PC-9 (cell line): ENCODE measurements around the gene CCDC201. TPM values are rescaled to one million over a fixed set of nuclear protein-coding genes. Genes with fewer than 3 reads are reported as not detected.

Experiments
- BruUV-seq: library from RNA; stranded (reverse); fragments of 400-500 nt; replicated peaks from 2 replicates; lab custom pipeline; 2021; lab: Mats Ljungman, UMichigan
- CTCF ChIA-PET: fragments of 300-600 bp; sonication (Branson Sonifier 250); formaldehyde crosslinking; loops from one replicate; lab custom pipeline; 2022; ENCODE audit warnings: antibody characterized with exemption; lab: Charles Lee
- POLR2A ChIA-PET: fragments of 300-600 bp; sonication (Branson Sonifier 250); formaldehyde crosslinking; loops from one replicate; lab custom pipeline; 2022; ENCODE audit warnings: antibody characterized with exemption; ENCODE audit not compliant: unreplicated experiment; lab: Charles Lee
- DNase-seq, 2 experiments: peaks; one replicate each; pipeline versions ENCODE4 v3.0.0 to v3.0.0-alpha.2; 2015 to 2022; ENCODE audit warnings: mixed read lengths in 1 of 2
- H2AFZ ChIP-seq: fragments of 200-600 bp; sonication (generic); 2 replicates; pipeline ENCODE4 v1.8.1; 2017; ENCODE audit warnings: antibody characterized with exemption
- H3F3A ChIP-seq: fragments of 200-600 bp; sonication (generic); 2 replicates; pipeline ENCODE4 v1.8.1; 2017; ENCODE audit warnings: antibody characterized with exemption, mild to moderate bottlenecking, low read depth; ENCODE audit not compliant: insufficient read depth
- H3K27ac ChIP-seq: fragments of 200-600 bp; sonication (generic); 2 replicates; pipeline ENCODE4 v1.6.1; 2016; ENCODE audit warnings: mixed run types
- H3K27me3 ChIP-seq: fragments of 200-600 bp; sonication (generic); 2 replicates; pipeline ENCODE4 v1.6.1; 2016; ENCODE audit warnings: low read depth, mixed run types; ENCODE audit not compliant: insufficient read depth
- H3K36me3 ChIP-seq: fragments of 200-600 bp; sonication (generic); 2 replicates; pipeline ENCODE4 v1.6.1; 2016; ENCODE audit warnings: low read depth, mixed run types
- H3K4me1 ChIP-seq: fragments of 200-600 bp; sonication (generic); replicated peaks from 2 replicates; pipeline ENCODE4 v1.6.1; 2016; ENCODE audit warnings: mixed run types; ENCODE audit not compliant: insufficient read depth
- H3K4me2 ChIP-seq: fragments of 200-600 bp; sonication (generic); 2 replicates; pipeline ENCODE4 v1.6.1; 2017; ENCODE audit warnings: mixed run types
- H3K4me3 ChIP-seq: fragments of 200-600 bp; sonication (generic); 2 replicates; pipeline ENCODE4 v1.6.1; 2016; ENCODE audit warnings: mixed run types
- H3K79me2 ChIP-seq: fragments of 200-600 bp; sonication (generic); 2 replicates; pipeline ENCODE4 v1.6.1; 2017; ENCODE audit warnings: low read depth, mixed run types
- H3K9me2 ChIP-seq: fragments of 200-600 bp; sonication (generic); 2 replicates; pipeline ENCODE4 v1.8.1; 2017; ENCODE audit warnings: mild to moderate bottlenecking; ENCODE audit not compliant: insufficient read depth
- H3K9me3 ChIP-seq: fragments of 200-600 bp; sonication (generic); 2 replicates; pipeline ENCODE4 v1.8.1; 2016; ENCODE audit warnings: low read depth; ENCODE audit not compliant: insufficient read depth
- H4K20me1 ChIP-seq: fragments of 200-600 bp; sonication (generic); 2 replicates; pipeline ENCODE4 v1.8.1; 2017; ENCODE audit not compliant: insufficient read depth
- CTCF ChIP-seq: fragments of 200-600 bp; sonication (generic); conservative IDR thresholded peaks from 2 replicates; pipeline ENCODE4 v1.6.1; 2017; ENCODE audit warnings: mixed run types, antibody characterized with exemption, mild to moderate bottlenecking, moderate library complexity
- EZH2 ChIP-seq: fragments of 200-600 bp; sonication (generic); IDR thresholded peaks from 2 replicates; pipeline ENCODE4 v1.8.0; 2017; ENCODE audit warnings: antibody characterized with exemption, low read depth
- intact Hi-C: fragments of 100-400 bp; cut with micrococcal nuclease; formaldehyde crosslinking; loops from one replicate; pipeline ENCODE4 v1.10.0; 2022; ENCODE audit not compliant: unreplicated experiment
- total RNA-seq: library from RNA; stranded (reverse); gene quantifications from 2 replicates; pipeline ENCODE4 v1.2.3, GENCODE V29; 2021

CCDC201 gene
- total RNA-seq, 1 experiment from 2014 or later: not detected

DNA sequence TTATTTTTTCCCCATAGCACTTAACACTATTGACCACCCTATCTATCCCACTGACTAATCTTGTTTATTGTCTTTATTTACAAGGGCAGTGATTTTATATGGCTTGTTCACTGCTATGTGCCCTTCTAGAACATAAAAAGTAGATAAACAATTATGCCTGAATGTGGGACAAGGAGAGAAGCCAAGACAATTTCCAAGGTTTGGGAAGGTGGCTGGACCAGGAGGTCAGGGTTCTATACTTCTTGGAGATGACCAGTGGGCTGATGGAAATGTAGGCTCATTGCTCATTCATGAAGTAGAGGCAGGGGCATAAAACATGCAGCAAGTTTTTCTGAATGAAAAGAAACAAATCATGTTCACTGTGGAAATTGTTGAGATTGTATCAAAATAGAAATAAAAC, 36.7 kb upstream of the CCDC201 start:
- Histone ChIP-seq H3K4me3 (no peak overlapping the region), H3K4me2 (no peak overlapping the region), H3K79me2 (no peaks in the 10 kb centered on the region), H3K4me1 (no peaks in the 10 kb centered on the region), H4K20me1 (no peaks in the 10 kb centered on the region), H3K36me3 (0 out of 2 replicates have a peak, but pooled peaks cover 4% of the 10 kb centered on the region), H3K27me3 (no peaks in the 10 kb centered on the region), H3K9me3 (no peaks in the 10 kb centered on the region), H3K9me2 (no peaks in the 10 kb centered on the region), H3F3A (peaks cover 16% of the 10 kb centered on the region), H2AFZ (no peak overlapping the region), H3K27ac (no peak overlapping the region)
- DNase-seq: no peak
- ChIA-PET POLR2A (no interaction called here), CTCF (interaction anchor here (0.6 kb wide), 1 partner anchor 1234 kb away, joined by 3 read pairs; no protein-coding TSS in a partner anchor)
- TF ChIP-seq CTCF (no peak), EZH2 (no peak)
- intact Hi-C loops: no loop called here
- no TSS peak for BruUV-seq

GRCh38 chr7:45902820-45903219, 29.9 kb upstream of the CCDC201 start:
- TF ChIP-seq EZH2 (no peak), CTCF (peak; percentile 33; the same call in 1 of the 2 replicates)
- CTCF ChIA-PET: no interaction called here
- no peaks in the 10 kb centered on the region for H4K20me1 ChIP-seq

DNA sequence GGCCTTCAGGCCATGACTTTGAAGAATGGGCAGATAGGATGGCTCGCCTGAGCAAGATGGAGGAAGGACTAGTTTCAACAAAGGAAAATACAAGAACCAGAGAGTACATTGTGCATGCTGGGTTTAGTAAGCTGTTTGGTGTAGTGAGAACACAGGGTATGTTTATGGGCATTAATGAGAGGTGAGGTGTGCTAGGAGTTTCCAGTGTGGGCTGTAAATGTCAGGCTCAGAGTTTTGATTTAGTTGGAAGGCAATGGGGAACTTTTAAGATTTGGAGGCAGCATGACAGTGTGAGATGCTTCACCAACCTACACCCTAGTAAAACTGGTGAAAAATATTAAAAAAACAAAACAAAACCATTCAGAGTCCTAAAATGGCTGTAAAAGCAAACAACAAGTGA, 28.7 kb upstream of the CCDC201 start:
- Histone ChIP-seq H3K4me2 (no peak overlapping the region), H3K4me1 (no peaks in the 10 kb centered on the region), H3K27me3 (no peaks in the 10 kb centered on the region), H3K36me3 (no peaks in the 10 kb centered on the region), H3K27ac (no peak overlapping the region), H3K9me2 (no peaks in the 10 kb centered on the region), H2AFZ (no peak overlapping the region), H3K79me2 (no peaks in the 10 kb centered on the region), H3K9me3 (no peaks in the 10 kb centered on the region), H3K4me3 (no peak overlapping the region), H3F3A (no peaks in the 10 kb centered on the region; the same call in 1 of the 2 replicates), H4K20me1 (no peaks in the 10 kb centered on the region)
- TF ChIP-seq CTCF: no peak
- TF ChIP-seq EZH2: no peak
- ChIA-PET CTCF (no interaction called here), POLR2A (no interaction called here)
- no TSS peak for BruUV-seq
- intact Hi-C loops: no loop called here
- DNase-seq: no peak

More at GRCh38 chr7:45902820-45903219, 29.9 kb upstream of the CCDC201 start:
- BruUV-seq: no TSS peak
- Histone ChIP-seq H2AFZ (no peak overlapping the region), H3K27ac (no peak overlapping the region), H3F3A (no peaks in the 10 kb centered on the region; the same call in 1 of the 2 replicates), H3K27me3 (no peaks in the 10 kb centered on the region), H3K79me2 (no peaks in the 10 kb centered on the region), H3K4me1 (no peaks in the 10 kb centered on the region), H3K9me3 (no peaks in the 10 kb centered on the region), H3K36me3 (no peaks in the 10 kb centered on the region), H3K4me2 (no peak overlapping the region), H3K9me2 (no peaks in the 10 kb centered on the region), H3K4me3 (no peak overlapping the region)
- DNase-seq: no peak
- POLR2A ChIA-PET: no interaction called here
- intact Hi-C loops: no loop called here
